Right atrium auricular region (tissue), 2 donors: ENCODE data around the gene AP4E1. TPM values are rescaled to one million over a fixed set of nuclear protein-coding genes. Genes with fewer than 3 reads are reported as not detected.

Experiments
- DNase-seq: peaks from one replicate; pipeline ENCODE4 v3.0.0-alpha.2; 2019; ENCODE audit warnings: low spot score
- H3K27ac ChIP-seq, 2 donors: fragments of 200-600 bp; sonication (generic); 1 replicate in 1 of 2; 2 replicates in 1 of 2; pipeline ENCODE4 v1.5.1; 2016 to 2019
- H3K27me3 ChIP-seq, 2 donors: fragments of 200-600 bp; sonication (generic); one replicate each; pipeline versions ENCODE4 v1.5.1 to v1.6.0; 2017 to 2019
- H3K36me3 ChIP-seq: fragments of 200-600 bp; sonication (generic); one replicate; pipeline ENCODE4 v1.5.1; 2016
- H3K4me1 ChIP-seq, 2 donors: fragments of 200-600 bp; sonication (generic); one replicate each; pipeline versions ENCODE4 v1.5.1 to v1.6.0; 2017 to 2019
- H3K4me3 ChIP-seq, 2 donors: fragments of 200-600 bp; sonication (generic); 1 replicate in 1 of 2; 2 replicates in 1 of 2; pipeline ENCODE4 v1.5.1; 2017 to 2019; ENCODE audit warnings: mild to moderate bottlenecking in 1 of 2, moderate library complexity in 1 of 2
- H3K9me3 ChIP-seq, 2 donors: fragments of 200-600 bp; sonication (generic); one replicate each; pipeline ENCODE4 v1.5.1; 2019
- CTCF ChIP-seq, 2 donors: fragments of 200-600 bp; sonication (generic); IDR thresholded peaks; one replicate each; pipeline ENCODE4 v1.5.1; 2019; ENCODE audit warnings: antibody characterized with exemption in 2 of 2
- total RNA-seq, 2 donors: library from RNA; depleted of rRNA; stranded (reverse); fragments of >200 nt; gene quantifications; one replicate each; pipeline ENCODE4 v1.1.0, GENCODE V29; 2016

The AP4E1 gene
- total RNA-seq, 2 donors from 2014 or later: 7.0 to 11.7 TPM

- Histone ChIP-seq H3K27ac (no peak overlapping the region), H3K4me3 (no peak overlapping the region), H3K27me3 (no peaks in the 10 kb centered on the region), H3K9me3 (peaks cover 9 to 23% of the 10 kb centered on the region in 2 donors), H3K4me1 (peaks cover 0 to 5% of the 10 kb centered on the region in 2 donors), H3K36me3 (peaks cover 40% of the 10 kb centered on the region)
- DNase-seq: no peak
- no peak for TF ChIP-seq CTCF (IDR thresholded peaks at IDR 0.05)
Observed at GRCh38 chr15:50973605-50974004, 65.1 kb downstream of the AP4E1 start.

- Histone ChIP-seq H3K4me1 (peaks cover 0 to 5% of the 10 kb centered on the region in 2 donors), H3K27me3 (no peaks in the 10 kb centered on the region), H3K9me3 (no peaks in the 10 kb centered on the region), H3K4me3 (no peak overlapping the region), H3K27ac (no peak overlapping the region), H3K36me3 (peaks cover 18% of the 10 kb centered on the region)
- TF ChIP-seq CTCF (IDR thresholded peaks at IDR 0.05): no peak
- no peak for DNase-seq
Observed at GRCh38 chr15:50977162-50977561, 68.7 kb downstream of the AP4E1 start.

GRCh38 chr15:50978580-50978979 lies 70.1 kb downstream of the AP4E1 start:
- peaks cover 13% of the 10 kb centered on the region for H3K36me3 ChIP-seq

GRCh38 chr15:50979041-50979440 lies 70.6 kb downstream of the AP4E1 start:
- TF ChIP-seq CTCF (IDR thresholded peaks at IDR 0.05): no peak
- no peak for DNase-seq
- H3K27ac ChIP-seq: no peak overlapping the region
- H3K36me3 ChIP-seq: peaks cover 9% of the 10 kb centered on the region
- peaks cover 0 to 5% of the 10 kb centered on the region in 2 donors for H3K4me1 ChIP-seq
- H3K27me3 ChIP-seq: no peaks in the 10 kb centered on the region
- H3K9me3 ChIP-seq: no peaks in the 10 kb centered on the region
- no peak overlapping the region for H3K4me3 ChIP-seq

More at GRCh38 chr15:50978580-50978979, 70.1 kb downstream of the AP4E1 start:
- no peak for TF ChIP-seq CTCF (IDR thresholded peaks at IDR 0.05)
- peaks cover 0 to 5% of the 10 kb centered on the region in 2 donors for H3K4me1 ChIP-seq
- no peak for DNase-seq
- H3K27me3 ChIP-seq: no peaks in the 10 kb centered on the region
- no peaks in the 10 kb centered on the region for H3K9me3 ChIP-seq
- H3K27ac ChIP-seq: no peak overlapping the region
- H3K4me3 ChIP-seq: no peak overlapping the region

GRCh38 chr15:50993598-50993997 lies 85.1 kb downstream of the AP4E1 start:
- H3K27me3 ChIP-seq: no peaks in the 10 kb centered on the region
- H3K9me3 ChIP-seq: no peaks in the 10 kb centered on the region
- H3K4me3 ChIP-seq: no peak overlapping the region
- peaks cover 16% of the 10 kb centered on the region for H3K36me3 ChIP-seq
- no peak overlapping the region for H3K27ac ChIP-seq
- H3K4me1 ChIP-seq: no peaks in the 10 kb centered on the region
- no peak for DNase-seq
- no peak for TF ChIP-seq CTCF (IDR thresholded peaks at IDR 0.05)

- peaks cover 20% of the 10 kb centered on the region for H3K36me3 ChIP-seq
Observed at GRCh38 chr15:50996641-50997040, 88.2 kb downstream of the AP4E1 start.

More at GRCh38 chr15:50996641-50997040, 88.2 kb downstream of the AP4E1 start:
- Histone ChIP-seq H3K27me3 (no peaks in the 10 kb centered on the region), H3K4me3 (no peak overlapping the region), H3K9me3 (no peaks in the 10 kb centered on the region), H3K4me1 (no peaks in the 10 kb centered on the region), H3K27ac (no peak overlapping the region)
- no peak for TF ChIP-seq CTCF (IDR thresholded peaks at IDR 0.05)
- DNase-seq: no peak
